Measurements from ENCODE around the gene CXCR2. TPM values are rescaled to one million over a fixed set of nuclear protein-coding genes. Genes with fewer than 3 reads are reported as not detected.

The CXCR2 gene
- total and polyA plus RNA-seq, 2 of the 8 experiments (the other 6 are each of a cell fraction or from before 2014, with no cell fraction given), result 1.4 to 1.6 TPM

DNA sequence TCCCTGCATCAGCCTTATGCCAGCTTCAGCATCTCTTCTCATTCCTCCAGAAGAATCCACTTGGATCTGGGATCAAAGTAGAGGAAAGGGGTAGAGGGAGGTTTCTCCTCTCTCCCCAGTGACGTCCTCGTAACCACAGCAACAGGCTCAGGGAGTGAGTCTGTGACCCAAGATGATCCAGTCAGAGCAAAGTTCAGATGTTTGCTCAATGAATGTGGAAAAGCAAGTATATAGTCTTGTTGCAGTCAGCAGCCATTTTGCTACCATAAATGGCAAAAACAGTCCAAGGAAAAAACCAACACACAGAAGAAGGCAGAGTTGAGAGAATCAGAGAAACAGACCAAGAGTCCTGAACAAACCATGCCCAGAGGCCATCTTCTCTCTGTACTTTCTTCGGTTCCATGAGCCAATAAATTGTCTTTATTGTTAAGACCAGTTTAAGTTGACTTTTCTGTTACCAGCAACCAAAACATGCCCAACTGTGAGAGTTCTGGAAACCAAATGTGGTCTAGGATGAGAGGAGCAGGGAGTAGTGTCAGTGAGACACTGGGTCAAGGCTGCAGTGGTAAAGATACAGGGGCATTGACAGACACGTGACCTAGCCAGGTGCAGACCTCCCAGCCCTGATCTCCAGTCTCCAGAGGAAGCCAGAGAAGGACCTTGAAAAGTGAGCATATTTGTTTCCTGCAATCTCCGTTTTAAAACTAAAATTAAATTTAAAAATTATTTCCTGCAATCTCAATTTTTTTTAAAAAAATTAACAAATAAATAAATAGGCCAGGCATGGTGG lies 44.1 kb downstream of the CXCR2 start (continued):
- TF ChIP-seq TAF7 (optimal IDR thresholded peaks at IDR 0.05; ENCODE audit: borderline replicate concordance, low read depth, low read length) (no peak), TCF12 (IDR thresholded peaks at IDR 0.05; ENCODE audit: low read depth, low read length) (no peak), TAF1 (IDR thresholded peaks at IDR 0.05; ENCODE audit: low read depth, low read length) (no peak), SRF (IDR thresholded peaks at IDR 0.05; ENCODE audit: low read depth, low read length) (no peak), NANOG (IDR thresholded peaks at IDR 0.05; ENCODE audit: insufficient read depth, low read depth, low read length, poor library complexity, severe bottlenecking) (no peak), SIN3A (conservative IDR thresholded peaks at IDR 0.05 in 1 of 2, IDR thresholded peaks at IDR 0.05 in 1 of 2; ENCODE audit: low read depth in 1 of 2, low read length in 2 of 2) (no peak), EZH2 (IDR thresholded peaks at IDR 0.05; ENCODE audit: low read depth, low read length, severe bottlenecking) (no peak), KDM4A (IDR thresholded peaks at IDR 0.05; ENCODE audit: low read depth, low read length, severe bottlenecking) (no peak), SP4 (IDR thresholded peaks at IDR 0.05; ENCODE audit: low read length) (no peak), SUZ12 (IDR thresholded peaks at IDR 0.05; ENCODE audit: low read length) (no peak), USF2 (IDR thresholded peaks at IDR 0.05; ENCODE audit: low read length) (no peak)
